NCI-H748 (cell line): ENCODE measurements around the gene FIGLA.

Source experiments
- DNase-seq: peaks from one replicate; lab custom pipeline; 2025; ENCODE audit not compliant: unreplicated experiment; lab: John Stamatoyannopoulos, UW

The FIGLA gene

GRCh38 chr2:70790136-70790828 is at the start of gene FIGLA:
FIGLA (minus strand) TSS chr2:70790643; CDS start chr2:70790638, 5 bp downstream.
- peak; percentile 68 for DNase-seq

- no peak for DNase-seq
Measured at GRCh38 chr2:70837980-70838925, 47.8 kb upstream of the FIGLA start.

- no peak for DNase-seq
Measured at GRCh38 chr2:70835643-70836042, 45.2 kb upstream of the FIGLA start, which contains the start of gene CD207. CD207 (minus strand) TSS chr2:70835816; CDS start chr2:70835776, 40 bp downstream.

GRCh38 chr2:70834881-70835280 is 44.4 kb upstream of the FIGLA start:
- no peak for DNase-seq

GRCh38 chr2:70834106-70834505 is 43.7 kb upstream of the FIGLA start:
- DNase-seq, result no peak

- no peak for DNase-seq
Measured at GRCh38 chr2:70833246-70833645, 42.8 kb upstream of the FIGLA start.

GRCh38 chr2:70832386-70832785 is 41.9 kb upstream of the FIGLA start:
- DNase-seq, result no peak

- no peak for DNase-seq
Measured at GRCh38 chr2:70831861-70832260, 41.4 kb upstream of the FIGLA start.

GRCh38 chr2:70830366-70830765 is 39.9 kb upstream of the FIGLA start:
- DNase-seq, result no peak

- no peak for DNase-seq
Measured at GRCh38 chr2:70829916-70830315, 39.5 kb upstream of the FIGLA start.

GRCh38 chr2:70828914-70829824 is 38.7 kb upstream of the FIGLA start:
- DNase-seq, result no peak

- no peak for DNase-seq
Measured at GRCh38 chr2:70828115-70828514, 37.7 kb upstream of the FIGLA start.

- no peak for DNase-seq
Measured at GRCh38 chr2:70827388-70827787, 36.9 kb upstream of the FIGLA start.

GRCh38 chr2:70826696-70827350 is 36.4 kb upstream of the FIGLA start:
- no peak for DNase-seq

GRCh38 chr2:70823249-70823648 is 32.8 kb upstream of the FIGLA start:
- DNase-seq, result no peak

- no peak for DNase-seq
Measured at GRCh38 chr2:70822843-70823242, 32.4 kb upstream of the FIGLA start.

GRCh38 chr2:70820499-70820898 is 30.1 kb upstream of the FIGLA start, which contains the start of gene CLEC4F:
CLEC4F (minus strand) TSS chr2:70820599; CDS start chr2:70820523, 76 bp downstream.
- no peak for DNase-seq

GRCh38 chr2:70817284-70817954 is 27.0 kb upstream of the FIGLA start:
- no peak for DNase-seq

GRCh38 chr2:70816726-70817125 is 26.3 kb upstream of the FIGLA start:
- DNase-seq, result no peak
